HEK293 (cell line): ENCODE data around the gene ARHGAP26.

Experiments used
- FEZF1 ChIP-seq: fragments of 450-650 bp; formaldehyde crosslinking; IDR thresholded peaks from 2 replicates; pipeline ENCODE4 v1.5.1; 2016; ENCODE audit warnings: missing biosample characterization, missing genetic modification characterization
- KLF10 ChIP-seq: fragments of 450-650 bp; IDR thresholded peaks from 2 replicates; pipeline ENCODE4 v1.5.1; 2018; ENCODE audit warnings: missing biosample characterization, mild to moderate bottlenecking, missing genetic modification characterization
- PATZ1 ChIP-seq: fragments of 450-650 bp; formaldehyde crosslinking; IDR thresholded peaks from 2 replicates; pipeline ENCODE4 v1.5.1; 2016; ENCODE audit warnings: missing biosample characterization, missing genetic modification characterization
- REST ChIP-seq: fragments of 450-650 bp; formaldehyde crosslinking; IDR thresholded peaks from 2 replicates; pipeline ENCODE4 v1.5.1; 2016; ENCODE audit warnings: missing biosample characterization, missing genetic modification characterization
- ZBTB20 ChIP-seq: fragments of 450-650 bp; formaldehyde crosslinking; IDR thresholded peaks from 2 replicates; pipeline ENCODE4 v1.5.1; 2016; ENCODE audit warnings: missing biosample characterization, missing genetic modification characterization
- ZNF658 ChIP-seq: fragments of 450-650 bp; formaldehyde crosslinking; IDR thresholded peaks from 2 replicates; pipeline ENCODE4; 2016; ENCODE audit warnings: missing biosample characterization, missing genetic modification characterization
- TF ChIP-seq, protein P1 (sequence below): fragments of 450-650 bp; formaldehyde crosslinking; IDR thresholded peaks from 2 replicates; pipeline ENCODE4 v1.5.1; 2016; ENCODE audit warnings: missing biosample characterization, missing genetic modification characterization

DNA sequence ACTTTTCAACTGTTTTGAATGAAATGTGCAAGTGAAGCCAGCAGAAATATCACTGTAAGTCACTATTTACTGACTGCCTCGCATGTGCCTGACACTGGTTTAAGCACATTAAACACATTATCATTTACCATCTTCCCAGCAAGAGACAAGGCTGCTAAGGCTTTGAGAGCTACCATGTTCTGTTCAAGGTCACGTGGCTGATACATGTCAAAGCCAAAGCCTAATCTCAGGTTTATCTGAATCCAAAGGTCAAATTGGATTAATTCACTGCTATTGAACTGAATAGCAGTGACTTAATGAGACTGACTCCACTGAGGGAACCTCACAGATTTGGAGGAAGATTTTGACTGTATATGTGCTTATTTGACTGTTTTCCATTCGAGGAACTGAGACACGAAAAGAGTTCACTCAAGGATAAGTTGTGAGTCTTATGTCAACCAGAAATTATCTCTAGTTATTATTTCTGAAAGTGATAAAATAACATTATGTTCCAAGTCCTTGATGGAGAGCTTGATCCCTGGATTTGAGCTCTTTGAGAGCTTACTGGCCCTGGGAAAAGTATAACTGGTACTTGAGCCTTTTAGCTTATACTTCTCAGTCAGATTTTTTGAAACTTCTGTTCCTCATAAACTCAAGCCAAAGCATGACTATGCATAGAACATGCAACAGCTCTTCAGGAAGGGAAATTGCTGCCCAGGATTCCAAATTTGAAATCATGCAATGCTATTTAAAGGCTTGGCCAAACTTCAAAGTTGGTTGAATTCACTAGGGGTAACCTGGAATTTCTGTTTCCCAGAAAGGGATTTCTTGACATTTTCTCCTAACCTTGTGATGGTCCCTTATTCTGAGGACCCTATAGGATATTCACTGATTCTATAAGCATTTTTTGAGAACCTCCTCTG lies 23.4 kb upstream of the ARHGAP26 start:
- no peak for TF ChIP-seq REST (tag by site-specific recombination)
- TF ChIP-seq, protein P1, sequence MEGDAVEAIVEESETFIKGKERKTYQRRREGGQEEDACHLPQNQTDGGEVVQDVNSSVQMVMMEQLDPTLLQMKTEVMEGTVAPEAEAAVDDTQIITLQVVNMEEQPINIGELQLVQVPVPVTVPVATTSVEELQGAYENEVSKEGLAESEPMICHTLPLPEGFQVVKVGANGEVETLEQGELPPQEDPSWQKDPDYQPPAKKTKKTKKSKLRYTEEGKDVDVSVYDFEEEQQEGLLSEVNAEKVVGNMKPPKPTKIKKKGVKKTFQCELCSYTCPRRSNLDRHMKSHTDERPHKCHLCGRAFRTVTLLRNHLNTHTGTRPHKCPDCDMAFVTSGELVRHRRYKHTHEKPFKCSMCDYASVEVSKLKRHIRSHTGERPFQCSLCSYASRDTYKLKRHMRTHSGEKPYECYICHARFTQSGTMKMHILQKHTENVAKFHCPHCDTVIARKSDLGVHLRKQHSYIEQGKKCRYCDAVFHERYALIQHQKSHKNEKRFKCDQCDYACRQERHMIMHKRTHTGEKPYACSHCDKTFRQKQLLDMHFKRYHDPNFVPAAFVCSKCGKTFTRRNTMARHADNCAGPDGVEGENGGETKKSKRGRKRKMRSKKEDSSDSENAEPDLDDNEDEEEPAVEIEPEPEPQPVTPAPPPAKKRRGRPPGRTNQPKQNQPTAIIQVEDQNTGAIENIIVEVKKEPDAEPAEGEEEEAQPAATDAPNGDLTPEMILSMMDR (tag by site-specific recombination): no peak
- TF ChIP-seq ZBTB20 (tag by site-specific recombination): no peak
- TF ChIP-seq FEZF1 (tag by site-specific recombination): no peak
- no peak for TF ChIP-seq ZNF658 (tag by site-specific recombination)
- TF ChIP-seq KLF10 (tag by site-specific recombination): no peak
- TF ChIP-seq PATZ1 (tag by site-specific recombination): no peak
